ENCODE results near the gene NOL4. TPM values are rescaled to one million over a fixed set of nuclear protein-coding genes. Genes with fewer than 3 reads are reported as not detected.
A peak's percentile ranks its signal among the peaks of the same experiment; 100 is the strongest.
"Not testable (repeated sequence)": the region's sequence is repeated elsewhere in the genome, so short reads cannot be mapped to it uniquely, and the experiment has no call there.

The NOL4 gene
- total and polyA plus RNA-seq, 7 donors = 0.16 to 1.4 (median 0.64) TPM; not detected in 1

- H3K36me3 ChIP-seq = no peaks in the 10 kb centered on the region
- no peak overlapping the region for H3K4me3 ChIP-seq
- no peak for DNase-seq
- H3K27ac ChIP-seq = no peak overlapping the region
- 16 to 60% methylated on average over 2 of the region's 2 CpGs for WGBS, 2 donors
- no peaks in the 10 kb centered on the region for H3K27me3 ChIP-seq
- intact Hi-C loops (cut with DNase I) = no loop called here
- no peaks in the 10 kb centered on the region for H3K4me1 ChIP-seq
- no peak for TF ChIP-seq CTCF (IDR thresholded peaks at IDR 0.05)
- no peak for TF ChIP-seq POLR2AphosphoS5 (IDR thresholded peaks at IDR 0.05)
- TF ChIP-seq EP300 (IDR thresholded peaks at IDR 0.05) = no peak
- peaks cover 0 to 4% (median under 1%) of the 10 kb centered on the region in 4 donors for H3K9me3 ChIP-seq
Measured at GRCh38 chr18:34251919-34252318, 27.2 kb upstream of the NOL4 start.

- no peak for DNase-seq
- H3K27me3 ChIP-seq = no peaks in the 10 kb centered on the region
- H3K4me3 ChIP-seq = no peak overlapping the region
- H3K27ac ChIP-seq = no peak overlapping the region
- H3K9me3 ChIP-seq = peaks cover 0 to 4% (median under 1%) of the 10 kb centered on the region in 4 donors
- intact Hi-C loops (cut with DNase I) = no loop called here
- 91 to 92% methylated on average over 3 of the region's 3 CpGs for WGBS, 2 donors
- H3K36me3 ChIP-seq = no peaks in the 10 kb centered on the region
- TF ChIP-seq POLR2A (IDR thresholded peaks at IDR 0.05) (no peak), POLR2AphosphoS5 (IDR thresholded peaks at IDR 0.05) (no peak), EP300 (IDR thresholded peaks at IDR 0.05) (no peak), CTCF (IDR thresholded peaks at IDR 0.05) (no peak)
- no peaks in the 10 kb centered on the region for H3K4me1 ChIP-seq
Measured at GRCh38 chr18:34248727-34249126, 24.0 kb upstream of the NOL4 start.

DNA sequence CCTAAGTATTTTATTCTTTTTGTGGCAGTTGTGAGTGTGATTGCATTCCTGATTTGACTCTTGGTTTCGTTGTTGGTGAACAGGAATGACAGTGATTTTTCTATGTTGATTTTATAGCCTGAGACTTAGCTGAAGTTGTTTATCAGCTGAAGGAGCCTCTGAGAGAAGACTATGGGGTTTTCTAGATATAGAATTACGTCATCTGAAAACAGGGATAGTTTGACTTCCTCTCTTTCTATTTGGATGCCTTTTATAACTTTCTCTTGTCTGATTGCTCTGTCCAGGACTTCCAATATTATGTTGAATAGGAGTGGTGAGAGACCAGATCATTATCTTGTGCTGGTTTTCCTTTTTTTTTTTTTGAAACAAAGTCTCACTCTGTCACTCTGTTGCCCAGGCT, 18.0 kb upstream of the NOL4 start:
- TF ChIP-seq POLR2A (IDR thresholded peaks at IDR 0.05) (no peak), EP300 (IDR thresholded peaks at IDR 0.05) (no peak), POLR2AphosphoS5 (IDR thresholded peaks at IDR 0.05) (no peak), CTCF (IDR thresholded peaks at IDR 0.05) (no peak)
- Histone ChIP-seq H3K27me3 (no peaks in the 10 kb centered on the region), H3K4me3 (no peak overlapping the region), H3K27ac (no peak overlapping the region), H3K36me3 (no peaks in the 10 kb centered on the region), H3K4me1 (no peaks in the 10 kb centered on the region), H3K9me3 (peaks cover 0 to 4% (median 0%) of the 10 kb centered on the region in 4 donors)
- 76 to 87% methylated on average over 2 of the region's 2 CpGs for WGBS, 2 donors
- no peak for DNase-seq
- intact Hi-C loops (cut with DNase I) = no loop called here

DNA sequence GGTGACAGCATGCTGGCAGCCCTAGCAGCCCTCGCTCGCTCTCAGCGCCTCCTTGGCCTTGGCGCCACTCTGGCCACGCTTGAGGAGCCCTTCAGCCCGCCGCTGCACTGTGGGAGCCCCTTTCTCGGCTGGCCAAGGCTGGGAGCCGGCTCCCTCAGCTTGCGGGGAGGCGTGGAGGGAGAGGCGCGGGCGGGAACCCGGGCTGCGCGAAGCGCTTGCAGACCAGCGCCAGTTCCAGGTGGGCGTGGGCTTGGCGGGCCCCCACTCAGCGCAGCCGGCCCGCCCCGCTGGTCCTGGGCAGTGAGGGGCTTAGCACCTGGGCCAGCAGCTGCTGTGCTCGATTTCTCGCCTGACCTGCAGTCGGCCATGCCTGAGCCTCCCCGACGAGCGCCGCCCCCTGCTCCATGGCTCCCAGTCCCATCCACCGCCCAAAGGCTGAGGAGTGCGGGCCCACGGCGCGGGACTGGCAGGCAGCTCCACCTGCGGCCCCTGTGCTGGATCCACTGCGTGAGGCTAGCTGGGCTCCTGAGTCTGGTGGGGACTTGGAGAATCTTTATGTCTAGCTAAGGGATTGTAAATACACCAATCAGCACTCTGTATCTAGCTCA, 9.2 kb upstream of the NOL4 start:
- H3K9me3 ChIP-seq; intact Hi-C loops (cut with DNase I); H3K4me3 ChIP-seq; H3K4me1 ChIP-seq; H3K36me3 ChIP-seq; DNase-seq; H3K27ac ChIP-seq; H3K27me3 ChIP-seq: not testable (repeated sequence)
- 95 to 98% methylated on average over 39 of the region's 39 CpGs for WGBS, 2 donors

- WGBS, 2 donors = 20% methylated on average over 3 of the region's 3 CpGs
- Histone ChIP-seq H3K4me1 (peaks cover 0 to 36% (median 36%) of the 10 kb centered on the region in 4 donors), H3K36me3 (no peaks in the 10 kb centered on the region), H3K27me3 (peaks cover 5 to 58% (median 28%) of the 10 kb centered on the region in 3 donors), H3K4me3 (peak overlapping the region; percentile 18 to 54 (median 41)), H3K27ac (no peak overlapping the region), H3K9me3 (no peaks in the 10 kb centered on the region)
- intact Hi-C loops (cut with DNase I) = no loop called here
- DNase-seq = no peak
- no peak for TF ChIP-seq CTCF (IDR thresholded peaks at IDR 0.05)
- TF ChIP-seq EP300 (IDR thresholded peaks at IDR 0.05) = no peak
- no peak for TF ChIP-seq POLR2AphosphoS5 (IDR thresholded peaks at IDR 0.05)
Measured at GRCh38 chr18:34225218-34225553, 473 bp upstream of the NOL4 start.

All from sigmoid colon (tissue), 7 donors.